ENCODE data around the gene ADAMTSL3. TPM values are rescaled to one million over a fixed set of nuclear protein-coding genes. Genes with fewer than 3 reads are reported as not detected.

ADAMTSL3 gene
- total and polyA plus RNA-seq, 2 donors (not counting 1 experiment from before 2014, with no cell fraction given): 0.01 TPM; not detected in 1

DNA sequence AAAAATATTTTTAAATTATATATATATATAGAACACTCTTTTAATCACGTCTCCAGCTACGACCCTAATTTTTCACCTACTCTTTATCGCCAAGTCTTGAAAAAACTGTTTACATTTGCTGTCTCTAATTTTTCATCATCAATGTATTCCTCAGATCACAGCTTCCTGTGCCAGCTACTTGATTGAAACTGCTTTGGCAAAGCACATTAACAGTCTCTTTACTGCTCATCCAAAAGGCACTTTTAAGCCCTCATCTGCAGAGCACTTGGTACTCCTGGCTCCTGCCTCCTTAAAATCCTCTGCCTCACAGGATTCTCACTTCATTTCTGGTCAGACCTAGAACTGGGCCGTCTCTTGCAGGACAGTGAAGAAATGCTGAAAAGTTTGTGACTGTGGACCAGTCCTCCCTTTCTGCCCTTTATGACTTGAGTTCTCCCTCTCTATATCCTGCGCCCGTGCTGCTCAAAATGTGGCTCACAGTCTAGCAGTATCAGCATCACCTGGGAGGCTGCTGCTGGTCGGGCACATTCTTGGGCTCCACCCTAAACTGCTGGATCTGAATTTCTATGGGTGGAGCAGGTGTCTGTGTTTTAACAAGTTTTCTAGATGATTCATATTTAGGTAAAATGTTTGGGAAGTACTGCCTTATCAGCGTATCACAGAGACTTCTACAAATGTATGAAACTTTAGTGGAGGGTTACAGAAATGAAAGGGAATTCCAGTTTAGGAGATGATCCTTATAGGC lies 196.8 kb downstream of the ADAMTSL3 start:
- H4K20me1 ChIP-seq (ENCODE audit: control insufficient read depth, insufficient read depth, low read length, poor library complexity, severe bottlenecking): no peaks in the 10 kb centered on the region
- ATAC-seq (ENCODE audit: low read depth) (no peak), DNase-seq (no peak)
- no peak overlapping the region for H2AFZ ChIP-seq (ENCODE audit: insufficient read depth, low read depth, low read length, poor library complexity, severe bottlenecking)
- no peak overlapping the region for H3K27ac ChIP-seq (ENCODE audit: low read length in 2 of 2)
- H3K4me2 ChIP-seq (replicated peaks; ENCODE audit: low read depth, low read length, poor library complexity, severe bottlenecking): no peak overlapping the region
- H3K4me3 ChIP-seq (ENCODE audit: control extremely low read depth in 1 of 5, extremely low read depth in 1 of 5, insufficient read depth in 1 of 5, low read depth in 2 of 5, low read length in 4 of 5): no peak overlapping the region
- Mint-ChIP-seq H3K27me3 (no peaks in the 10 kb centered on the region), H3K4me1 (no peaks in the 10 kb centered on the region), H3K4me3 (no peak overlapping the region), H3K27ac (no peak overlapping the region), H3K9me3 (ENCODE audit: insufficient read depth) (no peaks in the 10 kb centered on the region)
- intact Hi-C loops (cut with micrococcal nuclease): no loop called here
- H3K36me3 ChIP-seq (replicated peaks in 1 of 2; ENCODE audit: control extremely low read depth in 1 of 2, control insufficient read depth in 1 of 2, extremely low read depth in 1 of 2, insufficient read depth in 2 of 2, low read length in 1 of 2): no peaks in the 10 kb centered on the region
- H3K79me2 ChIP-seq (ENCODE audit: control insufficient read depth, insufficient read depth, low read length): no peaks in the 10 kb centered on the region
- POLR2A ChIA-PET: no interaction called here
- H3K27me3 ChIP-seq (replicated peaks in 1 of 4; ENCODE audit: control extremely low read depth in 1 of 4, control insufficient read depth in 3 of 4, insufficient read depth in 4 of 4, low read length in 3 of 4): no peaks in the 10 kb centered on the region
- TF ChIP-seq, protein P1, sequence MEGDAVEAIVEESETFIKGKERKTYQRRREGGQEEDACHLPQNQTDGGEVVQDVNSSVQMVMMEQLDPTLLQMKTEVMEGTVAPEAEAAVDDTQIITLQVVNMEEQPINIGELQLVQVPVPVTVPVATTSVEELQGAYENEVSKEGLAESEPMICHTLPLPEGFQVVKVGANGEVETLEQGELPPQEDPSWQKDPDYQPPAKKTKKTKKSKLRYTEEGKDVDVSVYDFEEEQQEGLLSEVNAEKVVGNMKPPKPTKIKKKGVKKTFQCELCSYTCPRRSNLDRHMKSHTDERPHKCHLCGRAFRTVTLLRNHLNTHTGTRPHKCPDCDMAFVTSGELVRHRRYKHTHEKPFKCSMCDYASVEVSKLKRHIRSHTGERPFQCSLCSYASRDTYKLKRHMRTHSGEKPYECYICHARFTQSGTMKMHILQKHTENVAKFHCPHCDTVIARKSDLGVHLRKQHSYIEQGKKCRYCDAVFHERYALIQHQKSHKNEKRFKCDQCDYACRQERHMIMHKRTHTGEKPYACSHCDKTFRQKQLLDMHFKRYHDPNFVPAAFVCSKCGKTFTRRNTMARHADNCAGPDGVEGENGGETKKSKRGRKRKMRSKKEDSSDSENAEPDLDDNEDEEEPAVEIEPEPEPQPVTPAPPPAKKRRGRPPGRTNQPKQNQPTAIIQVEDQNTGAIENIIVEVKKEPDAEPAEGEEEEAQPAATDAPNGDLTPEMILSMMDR (IDR thresholded peaks at IDR 0.05): no peak
- no peak for TF ChIP-seq EZH2 (IDR thresholded peaks at IDR 0.05; ENCODE audit: borderline replicate concordance, insufficient read depth, low read depth, low read length, poor library complexity, severe bottlenecking)
- no peaks in the 10 kb centered on the region for H3K9me3 ChIP-seq (ENCODE audit: control extremely low read depth in 1 of 3, control insufficient read depth in 2 of 3, insufficient read depth in 1 of 3, low read length in 2 of 3)
- 91% methylated on average over 8 of the region's 8 CpGs for WGBS (ENCODE audit: insufficient coverage)
- H3K4me1 ChIP-seq (ENCODE audit: control insufficient read depth in 2 of 2, insufficient read depth in 2 of 2, low read length in 2 of 2): no peaks in the 10 kb centered on the region
- CTCF ChIA-PET: no interaction called here
- H3K9ac ChIP-seq (ENCODE audit: low read length): no peak overlapping the region

- Mint-ChIP-seq H3K4me3 (no peak overlapping the region), H3K9me3 (ENCODE audit: insufficient read depth) (no peaks in the 10 kb centered on the region), H3K4me1 (no peaks in the 10 kb centered on the region), H3K27ac (no peak overlapping the region), H3K27me3 (peaks cover 16% of the 10 kb centered on the region)
- no peak overlapping the region for H3K9ac ChIP-seq (ENCODE audit: low read length)
- WGBS (ENCODE audit: insufficient coverage): no CpG with 5 or more reads among the region's 1 CpG
- no peaks in the 10 kb centered on the region for H3K9me3 ChIP-seq (ENCODE audit: control extremely low read depth in 1 of 3, control insufficient read depth in 2 of 3, insufficient read depth in 1 of 3, low read length in 2 of 3)
- H3K27ac ChIP-seq (ENCODE audit: low read length in 2 of 2): no peak overlapping the region
- no peak for ATAC-seq (ENCODE audit: low read depth)
- ChIA-PET POLR2A (no interaction called here), CTCF (no interaction called here)
- no peak overlapping the region for H3K4me3 ChIP-seq (ENCODE audit: control extremely low read depth in 1 of 5, extremely low read depth in 1 of 5, insufficient read depth in 1 of 5, low read depth in 2 of 5, low read length in 4 of 5)
- no peak overlapping the region for H3K4me2 ChIP-seq (replicated peaks; ENCODE audit: low read depth, low read length, poor library complexity, severe bottlenecking)
- intact Hi-C loops (cut with micrococcal nuclease): no loop called here
- TF ChIP-seq, protein P1 (IDR thresholded peaks at IDR 0.05): no peak
- no peak for TF ChIP-seq EZH2 (IDR thresholded peaks at IDR 0.05; ENCODE audit: borderline replicate concordance, insufficient read depth, low read depth, low read length, poor library complexity, severe bottlenecking)
- no peaks in the 10 kb centered on the region for H3K79me2 ChIP-seq (ENCODE audit: control insufficient read depth, insufficient read depth, low read length)
- no peak overlapping the region for H2AFZ ChIP-seq (ENCODE audit: insufficient read depth, low read depth, low read length, poor library complexity, severe bottlenecking)
- H3K36me3 ChIP-seq (replicated peaks in 1 of 2; ENCODE audit: control extremely low read depth in 1 of 2, control insufficient read depth in 1 of 2, extremely low read depth in 1 of 2, insufficient read depth in 2 of 2, low read length in 1 of 2): no peaks in the 10 kb centered on the region
- H4K20me1 ChIP-seq (ENCODE audit: control insufficient read depth, insufficient read depth, low read length, poor library complexity, severe bottlenecking): no peaks in the 10 kb centered on the region
- no peaks in the 10 kb centered on the region for H3K27me3 ChIP-seq (replicated peaks in 1 of 4; ENCODE audit: control extremely low read depth in 1 of 4, control insufficient read depth in 3 of 4, insufficient read depth in 4 of 4, low read length in 3 of 4)
- H3K4me1 ChIP-seq (ENCODE audit: control insufficient read depth in 2 of 2, insufficient read depth in 2 of 2, low read length in 2 of 2): no peaks in the 10 kb centered on the region
- DNase-seq: no peak
These were observed 199.3 kb downstream of the ADAMTSL3 start for GRCh38 chr15:83853232-83853631.
